ENCODE data around the gene GP9.
"Not testable (repeated sequence)": the region's sequence is repeated elsewhere in the genome, so short reads cannot be mapped to it uniquely, and the experiment has no call there.

Gene GP9

DNA sequence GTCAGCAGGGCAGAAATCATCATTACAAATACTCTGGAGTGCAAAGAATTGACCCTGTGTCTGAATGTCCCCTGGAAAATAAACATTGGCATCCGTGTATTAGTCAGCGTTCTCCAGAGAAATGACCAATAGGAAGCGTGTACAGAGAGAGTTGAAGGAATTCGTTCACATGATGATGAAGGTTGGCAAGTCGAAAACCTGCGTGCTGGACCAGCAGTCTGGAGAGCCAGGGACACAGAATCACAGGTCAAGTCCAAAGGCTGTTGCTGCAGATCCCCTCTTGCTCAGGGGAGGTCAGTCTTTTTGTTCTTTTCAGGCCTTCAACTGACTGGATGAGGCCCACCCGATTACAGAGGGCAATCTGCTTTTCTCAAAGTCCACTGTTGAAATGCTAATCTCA, 16.6 kb downstream of the GP9 start:
- peaks cover 7% of the 10 kb centered on the region for H3K4me1 Mint-ChIP-seq
- H3K9me3 Mint-ChIP-seq, result no peaks in the 10 kb centered on the region
- ATAC-seq (replicated peaks; ENCODE audit: extremely low read depth, poor library complexity, severe bottlenecking) (no peak), DNase-seq (ENCODE audit: low spot score in 2 of 2) (no peak)
- peaks cover 5% of the 10 kb centered on the region for H3K27me3 Mint-ChIP-seq
- H3K27ac Mint-ChIP-seq (ENCODE audit: low read depth), result no peak overlapping the region
- no peaks in the 10 kb centered on the region for H3K36me3 Mint-ChIP-seq (ENCODE audit: insufficient read depth)
- no peak overlapping the region for H3K4me3 Mint-ChIP-seq

- DNase-seq (ENCODE audit: low spot score in 2 of 2) (no peak), ATAC-seq (replicated peaks; ENCODE audit: extremely low read depth, poor library complexity, severe bottlenecking) (no peak)
- no peak overlapping the region for H3K27ac Mint-ChIP-seq (ENCODE audit: low read depth)
- H3K9me3 Mint-ChIP-seq, result no peaks in the 10 kb centered on the region
- no peaks in the 10 kb centered on the region for H3K27me3 Mint-ChIP-seq
- no peaks in the 10 kb centered on the region for H3K36me3 Mint-ChIP-seq (ENCODE audit: insufficient read depth)
- H3K4me1 Mint-ChIP-seq, result peaks cover 7% of the 10 kb centered on the region
- no peak overlapping the region for H3K4me3 Mint-ChIP-seq
These were observed 17.9 kb downstream of the GP9 start for GRCh38 chr3:129078510-129078909.

- DNase-seq (ENCODE audit: low spot score in 2 of 2) (no peak), ATAC-seq (replicated peaks; ENCODE audit: extremely low read depth, poor library complexity, severe bottlenecking) (no peak)
- Mint-ChIP-seq H3K9me3 (no peaks in the 10 kb centered on the region), H3K27ac (ENCODE audit: low read depth) (no peak overlapping the region), H3K27me3 (no peaks in the 10 kb centered on the region), H3K4me1 (peaks cover 7% of the 10 kb centered on the region), H3K36me3 (ENCODE audit: insufficient read depth) (peaks cover 3% of the 10 kb centered on the region), H3K4me3 (no peak overlapping the region)
These were observed 20.9 kb downstream of the GP9 start for GRCh38 chr3:129081503-129081902.

- H3K27ac Mint-ChIP-seq (ENCODE audit: low read depth), result no peak overlapping the region
- peaks cover 3% of the 10 kb centered on the region for H3K36me3 Mint-ChIP-seq (ENCODE audit: insufficient read depth)
- H3K27me3 Mint-ChIP-seq, result no peaks in the 10 kb centered on the region
- DNase-seq (ENCODE audit: low spot score in 2 of 2), result no peak
- H3K4me1 Mint-ChIP-seq, result peaks cover 7% of the 10 kb centered on the region
- no peak overlapping the region for H3K4me3 Mint-ChIP-seq
- no peaks in the 10 kb centered on the region for H3K9me3 Mint-ChIP-seq
- ATAC-seq (replicated peaks; ENCODE audit: extremely low read depth, poor library complexity, severe bottlenecking), result no peak
These were observed 21.4 kb downstream of the GP9 start for GRCh38 chr3:129082026-129082425.

DNA sequence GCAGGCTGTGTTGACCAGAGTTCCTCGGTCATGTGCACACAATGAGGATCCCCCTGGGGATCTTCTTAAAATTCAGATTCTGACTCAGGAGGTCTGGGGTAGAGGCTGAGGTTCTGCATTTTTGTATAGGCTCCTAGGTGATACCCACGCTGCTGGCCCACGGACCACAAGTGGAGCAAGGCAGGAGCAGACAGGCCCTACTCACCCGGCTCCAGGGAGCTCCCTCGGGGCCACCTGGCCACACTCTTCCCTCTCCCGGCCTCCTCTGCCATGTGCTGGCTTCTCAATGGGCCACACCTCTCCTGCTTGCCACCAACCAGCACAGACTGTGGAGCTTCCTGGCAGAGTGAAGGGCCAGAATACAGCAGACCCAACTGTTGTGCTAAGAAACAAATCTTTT, 23.9 kb downstream of the GP9 start:
- no peak for ATAC-seq (replicated peaks; ENCODE audit: extremely low read depth, poor library complexity, severe bottlenecking)
- Mint-ChIP-seq H3K9me3 (no peaks in the 10 kb centered on the region), H3K4me1 (peaks cover 7% of the 10 kb centered on the region), H3K27me3 (no peaks in the 10 kb centered on the region), H3K36me3 (ENCODE audit: insufficient read depth) (peaks cover 3% of the 10 kb centered on the region), H3K27ac (ENCODE audit: low read depth) (no peak overlapping the region), H3K4me3 (no peak overlapping the region)
- no peak for DNase-seq (ENCODE audit: low spot score in 2 of 2)

DNA sequence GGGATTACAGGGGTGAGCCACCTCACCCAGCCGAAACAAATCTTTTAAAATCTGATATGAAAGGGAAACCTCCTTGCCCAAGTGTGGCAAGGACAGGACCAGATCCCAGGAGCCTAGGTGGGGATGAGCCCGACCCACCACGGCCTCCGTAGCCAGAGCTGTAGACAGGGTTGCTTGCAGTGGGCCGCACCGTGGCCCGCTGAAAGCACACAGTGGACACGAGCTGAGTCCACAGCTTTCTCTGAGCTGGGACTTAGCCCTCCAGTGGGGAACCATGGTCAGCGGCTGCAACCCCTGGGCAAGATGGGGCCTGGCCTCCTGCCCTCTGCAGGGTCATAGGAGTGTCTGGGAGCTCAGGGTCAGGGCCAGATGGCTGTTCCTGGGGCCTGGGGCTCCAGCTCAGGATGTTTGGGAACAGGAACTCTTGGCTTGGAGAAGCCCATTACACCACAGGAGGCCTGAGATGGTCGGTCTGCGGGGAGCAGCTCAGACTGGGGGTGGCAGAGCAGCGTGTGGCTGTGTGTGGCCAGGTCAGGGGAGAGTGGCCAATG, 24.7 kb downstream of the GP9 start:
- peaks cover 7% of the 10 kb centered on the region for H3K4me1 Mint-ChIP-seq
- no peak overlapping the region for H3K4me3 Mint-ChIP-seq
- ATAC-seq (replicated peaks; ENCODE audit: extremely low read depth, poor library complexity, severe bottlenecking) (no peak), DNase-seq (ENCODE audit: low spot score in 2 of 2) (no peak)
- no peaks in the 10 kb centered on the region for H3K9me3 Mint-ChIP-seq
- peak overlapping the region; percentile 59 for H3K27ac Mint-ChIP-seq (ENCODE audit: low read depth)
- H3K36me3 Mint-ChIP-seq (ENCODE audit: insufficient read depth), result peaks cover 3% of the 10 kb centered on the region
- no peaks in the 10 kb centered on the region for H3K27me3 Mint-ChIP-seq

GRCh38 chr3:129085818-129086217, 25.2 kb downstream of the GP9 start:
- no peaks in the 10 kb centered on the region for H3K9me3 Mint-ChIP-seq
- H3K4me1 Mint-ChIP-seq, result peaks cover 7% of the 10 kb centered on the region
- no peaks in the 10 kb centered on the region for H3K27me3 Mint-ChIP-seq
- H3K4me3 Mint-ChIP-seq, result no peak overlapping the region
- DNase-seq (ENCODE audit: low spot score in 2 of 2) (no peak), ATAC-seq (replicated peaks; ENCODE audit: extremely low read depth, poor library complexity, severe bottlenecking) (no peak)
- H3K27ac Mint-ChIP-seq (ENCODE audit: low read depth), result peak overlapping the region; percentile 59
- peaks cover 3% of the 10 kb centered on the region for H3K36me3 Mint-ChIP-seq (ENCODE audit: insufficient read depth)

DNA sequence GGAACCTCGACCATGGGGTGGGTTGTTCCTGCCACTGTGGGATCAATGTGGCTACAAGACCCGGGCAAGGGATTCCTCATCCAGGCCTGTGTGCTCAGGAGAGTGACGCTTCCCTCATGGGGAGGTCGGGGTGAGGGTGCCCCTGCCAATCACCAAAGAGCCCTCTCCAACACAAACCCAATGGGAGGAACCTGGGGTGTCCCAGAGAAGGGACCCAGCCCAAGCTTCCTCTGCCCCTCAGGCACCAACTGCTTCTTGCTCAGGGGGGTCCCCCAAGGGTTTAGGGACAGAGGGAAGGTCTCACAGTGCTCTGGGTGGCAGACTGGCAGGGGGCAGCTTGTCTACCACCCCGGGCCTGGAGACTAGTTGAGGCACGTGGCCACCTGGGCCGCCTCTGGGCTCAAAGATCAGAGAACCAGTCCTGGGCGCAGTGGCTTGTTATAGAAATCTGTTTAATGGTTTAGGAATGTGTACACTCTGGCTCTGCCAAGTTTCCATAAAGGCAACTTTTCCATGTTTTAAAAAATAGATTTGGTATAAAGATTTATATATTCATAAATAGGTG, 26.6 kb downstream of the GP9 start:
- Mint-ChIP-seq H3K27ac (ENCODE audit: low read depth) (no peak overlapping the region), H3K4me1 (no peaks in the 10 kb centered on the region), H3K36me3 (ENCODE audit: insufficient read depth) (peaks cover 13% of the 10 kb centered on the region), H3K9me3 (no peaks in the 10 kb centered on the region), H3K4me3 (no peak overlapping the region), H3K27me3 (no peaks in the 10 kb centered on the region)
- no peak for ATAC-seq (replicated peaks; ENCODE audit: extremely low read depth, poor library complexity, severe bottlenecking)
- no peak for DNase-seq (ENCODE audit: low spot score in 2 of 2)

- not testable (repeated sequence) for H3K27ac Mint-ChIP-seq (ENCODE audit: low read depth); H3K9me3 Mint-ChIP-seq; H3K27me3 Mint-ChIP-seq; H3K4me3 Mint-ChIP-seq; H3K4me1 Mint-ChIP-seq; DNase-seq (ENCODE audit: low spot score in 2 of 2)
- peaks cover 17% of the 10 kb centered on the region for H3K36me3 Mint-ChIP-seq (ENCODE audit: insufficient read depth)
- ATAC-seq (replicated peaks; ENCODE audit: extremely low read depth, poor library complexity, severe bottlenecking), result peak; percentile 54
These were observed 27.3 kb downstream of the GP9 start for GRCh38 chr3:129087904-129088303.

GRCh38 chr3:129088312-129088711, 27.7 kb downstream of the GP9 start:
- not testable (repeated sequence) for ATAC-seq (replicated peaks; ENCODE audit: extremely low read depth, poor library complexity, severe bottlenecking); H3K4me3 Mint-ChIP-seq; H3K27ac Mint-ChIP-seq (ENCODE audit: low read depth); DNase-seq (ENCODE audit: low spot score in 2 of 2); H3K27me3 Mint-ChIP-seq; H3K4me1 Mint-ChIP-seq; H3K9me3 Mint-ChIP-seq
- peaks cover 20% of the 10 kb centered on the region for H3K36me3 Mint-ChIP-seq (ENCODE audit: insufficient read depth)

DNA sequence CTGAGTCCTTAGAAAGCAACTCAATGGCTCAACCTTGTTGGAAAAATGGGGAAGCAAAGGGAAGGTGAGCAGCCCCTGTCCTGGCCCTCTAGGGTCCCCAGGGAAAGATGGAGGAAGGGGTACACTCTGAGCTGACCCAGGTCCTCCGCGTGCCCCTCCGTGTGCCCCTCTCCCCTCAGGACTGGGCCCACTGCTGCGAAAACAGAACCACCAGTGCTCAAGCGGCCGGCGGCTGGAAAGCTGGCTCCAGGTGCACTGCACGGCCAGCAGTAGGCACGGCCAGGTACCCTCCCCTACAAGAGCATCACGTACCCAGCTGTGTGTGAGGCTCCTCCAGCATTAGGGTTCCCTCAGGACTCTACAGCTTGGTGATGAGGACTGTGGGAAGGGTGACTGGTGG, 34.7 kb downstream of the GP9 start:
- peaks cover 35% of the 10 kb centered on the region for H3K36me3 Mint-ChIP-seq (ENCODE audit: insufficient read depth)
- no peak overlapping the region for H3K27ac Mint-ChIP-seq (ENCODE audit: low read depth)
- ATAC-seq (replicated peaks; ENCODE audit: extremely low read depth, poor library complexity, severe bottlenecking) (no peak), DNase-seq (ENCODE audit: low spot score in 2 of 2) (no peak)
- H3K4me1 Mint-ChIP-seq, result peaks cover 32% of the 10 kb centered on the region
- no peak overlapping the region for H3K4me3 Mint-ChIP-seq
- no peaks in the 10 kb centered on the region for H3K27me3 Mint-ChIP-seq
- H3K9me3 Mint-ChIP-seq, result no peaks in the 10 kb centered on the region

- Mint-ChIP-seq H3K4me3 (no peak overlapping the region), H3K9me3 (no peaks in the 10 kb centered on the region), H3K4me1 (peaks cover 68% of the 10 kb centered on the region), H3K27me3 (no peaks in the 10 kb centered on the region), H3K36me3 (ENCODE audit: insufficient read depth) (peaks cover 11% of the 10 kb centered on the region), H3K27ac (ENCODE audit: low read depth) (no peak overlapping the region)
- DNase-seq (ENCODE audit: low spot score in 2 of 2) (no peak), ATAC-seq (replicated peaks; ENCODE audit: extremely low read depth, poor library complexity, severe bottlenecking) (no peak)
These were observed 39.7 kb downstream of the GP9 start for GRCh38 chr3:129100274-129100673.

DNA sequence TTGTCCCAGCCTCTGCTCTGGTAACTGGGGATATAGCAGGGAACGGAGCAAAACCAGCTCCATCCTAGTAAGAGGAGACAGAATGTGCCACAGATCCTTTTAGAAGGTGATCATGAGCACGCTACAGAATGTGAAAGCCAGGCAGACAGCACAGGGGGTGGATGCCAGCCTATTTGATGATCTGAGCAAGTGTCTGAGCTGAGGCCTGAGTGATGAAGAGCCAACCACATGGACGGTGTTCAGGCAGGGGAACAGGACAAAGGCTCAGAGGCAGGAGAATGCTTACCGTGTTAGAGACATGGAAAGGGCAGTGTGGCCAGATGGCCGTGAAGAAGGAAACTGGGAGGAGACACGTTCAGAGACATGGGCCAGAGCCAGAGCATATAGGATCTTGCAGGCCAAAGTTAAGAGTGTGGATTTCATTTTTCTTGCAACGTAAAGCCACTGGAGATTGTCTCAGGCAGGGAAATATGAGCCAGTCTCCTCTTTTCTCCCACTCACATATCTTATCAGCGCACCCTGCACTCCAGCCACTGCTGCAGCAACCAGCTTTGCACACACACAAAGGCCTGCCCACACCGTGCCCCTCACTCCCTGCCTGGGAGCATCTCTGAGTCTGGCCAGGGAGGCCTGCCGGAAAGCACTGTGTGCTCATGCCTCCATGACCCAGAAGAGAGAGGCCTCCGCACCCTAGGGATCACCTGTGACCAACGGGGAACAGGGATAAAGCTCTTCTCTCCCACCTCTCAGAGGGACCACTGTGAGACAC, 41.0 kb downstream of the GP9 start:
- Mint-ChIP-seq H3K27ac (ENCODE audit: low read depth) (peak overlapping the region; percentile 23), H3K36me3 (ENCODE audit: insufficient read depth) (peaks cover 16% of the 10 kb centered on the region), H3K4me1 (peaks cover 63% of the 10 kb centered on the region), H3K9me3 (no peaks in the 10 kb centered on the region), H3K27me3 (no peaks in the 10 kb centered on the region), H3K4me3 (no peak overlapping the region)
- ATAC-seq (replicated peaks; ENCODE audit: extremely low read depth, poor library complexity, severe bottlenecking) (no peak), DNase-seq (ENCODE audit: low spot score in 2 of 2) (no peak)
